GM12891 (cell line): ENCODE measurements around the gene CHIT1.

Source experiments
- POLR2A ChIP-seq: IDR thresholded peaks from 2 replicates; pipeline ENCODE4 v1.6.1; 2011; ENCODE audit warnings: low read depth, low read length, control low read depth
- POLR2AphosphoS5 ChIP-seq: IDR thresholded peaks from 2 replicates; pipeline ENCODE4 v1.6.1; 2011; ENCODE audit warnings: low read depth, low read length, control low read depth
- TAF1 ChIP-seq: IDR thresholded peaks from 2 replicates; pipeline ENCODE4 v1.6.1; 2011; ENCODE audit warnings: low read depth, low read length, control low read depth

DNA sequence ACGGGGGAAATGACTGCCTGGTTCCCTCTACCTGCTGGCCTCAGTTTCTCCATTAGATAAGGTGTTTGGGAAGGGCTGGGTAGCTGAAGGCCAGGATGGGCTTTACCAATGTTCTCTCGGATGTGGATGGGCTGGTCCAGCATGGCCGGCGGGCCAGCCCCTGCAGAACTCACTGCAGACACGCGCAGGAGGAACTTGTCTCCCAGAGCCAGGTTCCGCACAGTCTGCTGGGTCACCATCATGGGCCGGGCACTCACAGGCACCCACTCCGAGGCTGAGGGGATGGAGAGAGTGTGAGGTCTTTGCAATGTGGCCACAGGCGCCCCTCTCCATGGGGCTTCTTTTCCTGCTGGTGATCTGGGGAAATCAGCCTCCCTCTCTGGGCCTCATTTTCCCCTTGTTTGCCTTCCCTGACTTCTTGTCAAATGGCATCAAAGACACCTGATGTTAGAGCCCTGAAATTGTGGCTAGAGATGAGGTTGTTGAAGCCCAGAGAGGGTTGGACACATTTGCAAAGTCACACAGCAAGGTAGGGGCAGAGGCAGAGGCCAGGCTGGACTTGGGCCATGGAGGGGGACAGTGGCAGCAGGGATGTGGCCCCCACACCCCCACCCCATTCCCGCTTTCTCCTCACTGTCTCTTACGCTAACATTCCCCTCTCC lies 55.0 kb downstream of the CHIT1 start:
- TF ChIP-seq TAF1: no peak
- no peak for TF ChIP-seq POLR2AphosphoS5
- TF ChIP-seq POLR2A: no peak
